GM19240 (cell line): ENCODE measurements around the gene HSPBP1.
"Not testable (repeated sequence)": the region's sequence is repeated elsewhere in the genome, so short reads cannot be mapped to it uniquely, and the experiment has no call there.

Source experiments
- DNase-seq: peaks from one replicate; pipeline ENCODE4 v3.0.0; 2011; ENCODE audit warnings: low spot score; ENCODE audit not compliant: insufficient read length

HSPBP1 gene, protein sequence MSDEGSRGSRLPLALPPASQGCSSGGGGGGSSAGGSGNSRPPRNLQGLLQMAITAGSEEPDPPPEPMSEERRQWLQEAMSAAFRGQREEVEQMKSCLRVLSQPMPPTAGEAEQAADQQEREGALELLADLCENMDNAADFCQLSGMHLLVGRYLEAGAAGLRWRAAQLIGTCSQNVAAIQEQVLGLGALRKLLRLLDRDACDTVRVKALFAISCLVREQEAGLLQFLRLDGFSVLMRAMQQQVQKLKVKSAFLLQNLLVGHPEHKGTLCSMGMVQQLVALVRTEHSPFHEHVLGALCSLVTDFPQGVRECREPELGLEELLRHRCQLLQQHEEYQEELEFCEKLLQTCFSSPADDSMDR

GRCh38 chr19:55279770-55280643 is at the start of gene HSPBP1:
HSPBP1 (minus strand) TSS chr19:55280110; CDS start chr19:55279608, 502 bp downstream.
- peak; percentile 81 for DNase-seq

GRCh38 chr19:55328774-55329318 is 48.9 kb upstream of the HSPBP1 start:
- DNase-seq, result not testable (repeated sequence)

DNA sequence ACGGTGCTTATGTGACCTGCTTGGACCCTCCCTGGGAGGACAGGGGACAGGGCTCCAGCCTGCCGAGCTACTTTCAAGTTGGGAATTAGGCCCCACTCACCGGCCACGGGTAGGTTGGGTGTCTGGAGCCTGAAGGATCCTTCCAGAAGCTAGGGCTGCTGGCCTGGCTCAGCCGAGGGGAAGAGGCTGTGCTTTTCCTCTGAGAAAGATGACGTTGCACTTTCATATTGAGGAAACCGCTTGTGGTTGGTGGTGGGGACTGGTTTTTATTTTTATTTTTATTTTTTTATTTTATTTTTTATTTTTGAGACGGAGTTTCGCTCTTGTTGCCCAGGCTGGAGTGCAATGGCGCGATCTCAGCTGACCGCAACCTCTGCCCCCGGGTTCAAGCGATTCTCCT is 45.3 kb upstream of the HSPBP1 start, which contains the start of gene TMEM150B:
TSS of gene TMEM150B (minus strand) at position 170 of the 400 bp plus-strand sequence. CDS start 4,305 bp downstream, outside the sequence.
- DNase-seq, result no peak

DNA sequence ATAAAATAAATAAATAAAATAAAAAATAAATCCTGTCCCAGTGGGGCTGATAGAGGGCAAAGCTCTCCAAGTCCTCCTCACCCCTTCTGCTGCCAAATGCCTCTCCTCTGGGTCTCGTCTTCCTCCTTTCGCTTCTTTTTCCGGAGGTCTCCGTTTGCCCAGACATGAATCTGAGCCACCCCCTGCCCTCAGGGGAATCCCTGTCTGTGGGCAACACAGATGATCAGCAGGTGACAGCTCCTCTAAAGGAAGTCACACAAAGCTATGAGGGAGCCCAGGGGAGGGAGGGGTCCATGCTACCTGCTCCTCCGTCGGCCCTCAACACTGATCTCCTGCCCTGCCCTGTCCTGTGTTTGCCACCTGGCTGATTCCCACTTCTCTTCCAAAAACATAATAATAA is 44.8 kb upstream of the HSPBP1 start:
- DNase-seq, result no peak

GRCh38 chr19:55322204-55322885 is 42.4 kb upstream of the HSPBP1 start:
- DNase-seq, result no peak

DNA sequence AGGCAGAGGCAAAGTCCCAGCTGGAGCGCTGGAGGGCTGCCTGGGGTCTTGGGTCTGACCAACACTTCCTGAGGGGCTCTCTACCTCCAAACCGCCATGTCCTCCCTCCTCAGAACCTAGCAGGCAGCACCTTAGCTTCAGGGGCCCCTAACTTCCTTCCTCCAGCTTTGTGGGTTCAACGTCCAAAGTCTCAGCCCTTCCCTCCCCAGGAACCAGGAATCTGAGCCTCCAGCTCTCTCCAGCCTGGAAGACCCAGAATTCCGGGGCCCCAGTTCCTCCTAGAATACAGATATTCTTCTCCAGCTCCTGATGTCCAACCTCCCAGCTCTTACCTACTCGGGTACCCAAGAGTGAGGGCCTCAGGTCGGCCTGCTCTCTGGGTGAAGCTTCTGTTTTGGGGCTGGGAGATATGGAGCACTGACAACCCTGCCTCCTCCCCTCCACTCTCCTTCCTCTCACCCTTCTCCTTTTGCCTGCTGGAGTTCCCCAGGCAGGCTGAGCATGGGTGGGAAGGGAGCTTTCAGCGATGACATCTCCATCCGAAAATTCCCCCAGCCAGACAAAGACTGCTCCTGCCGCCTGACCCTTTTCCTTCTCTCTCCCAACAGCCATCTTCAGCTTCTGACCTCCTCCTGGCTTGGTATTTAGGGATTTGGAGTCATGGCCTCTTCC is 41.7 kb upstream of the HSPBP1 start:
- no peak for DNase-seq

DNA sequence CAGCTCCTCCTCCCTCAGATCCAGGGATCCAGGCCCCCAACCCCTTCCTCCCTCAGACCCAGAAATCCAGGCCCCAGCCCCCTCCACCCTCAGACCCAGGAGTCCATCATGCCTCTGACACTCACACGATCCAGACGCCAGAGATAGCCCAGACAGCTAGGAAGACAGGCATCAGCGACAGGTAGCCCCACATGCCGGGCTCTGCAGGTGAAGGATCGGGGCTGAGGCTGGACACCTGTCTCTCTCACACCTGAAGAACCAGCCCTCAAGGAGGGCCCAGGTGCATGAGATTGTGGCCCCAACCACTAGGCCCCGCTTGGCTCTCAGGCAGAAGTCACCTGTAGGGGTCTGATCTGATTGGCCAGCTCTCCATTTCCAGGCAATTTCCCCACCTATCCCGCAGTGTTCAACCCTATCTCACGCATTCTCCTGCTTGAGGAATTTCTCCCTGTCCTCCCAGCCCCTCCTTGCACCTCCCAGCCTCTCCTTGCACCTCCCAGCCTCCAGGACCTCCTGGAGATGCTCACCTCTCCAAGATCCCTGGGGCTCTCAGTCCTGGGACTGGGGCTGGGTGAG is 41.0 kb upstream of the HSPBP1 start:
- no peak for DNase-seq

DNA sequence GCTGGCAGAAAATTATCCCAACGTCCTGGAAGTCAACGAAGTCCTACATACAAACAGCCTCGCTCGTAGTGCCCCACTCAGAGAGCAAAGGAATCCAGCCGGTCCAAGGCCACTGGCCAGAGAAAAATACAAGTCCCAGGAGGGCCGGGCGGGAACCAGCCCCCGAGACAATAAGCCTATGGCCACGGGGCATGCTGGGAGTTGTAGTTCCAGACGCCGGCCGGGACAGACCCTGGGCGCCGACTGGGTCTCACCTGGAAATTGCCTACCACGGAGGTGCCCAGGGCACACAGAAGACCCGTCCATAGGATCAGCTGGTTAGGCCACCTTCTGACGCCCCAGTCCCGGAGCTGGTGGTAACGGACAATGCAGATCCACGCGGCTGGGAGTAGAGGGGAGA is 39.9 kb upstream of the HSPBP1 start:
- DNase-seq, result no peak

DNA sequence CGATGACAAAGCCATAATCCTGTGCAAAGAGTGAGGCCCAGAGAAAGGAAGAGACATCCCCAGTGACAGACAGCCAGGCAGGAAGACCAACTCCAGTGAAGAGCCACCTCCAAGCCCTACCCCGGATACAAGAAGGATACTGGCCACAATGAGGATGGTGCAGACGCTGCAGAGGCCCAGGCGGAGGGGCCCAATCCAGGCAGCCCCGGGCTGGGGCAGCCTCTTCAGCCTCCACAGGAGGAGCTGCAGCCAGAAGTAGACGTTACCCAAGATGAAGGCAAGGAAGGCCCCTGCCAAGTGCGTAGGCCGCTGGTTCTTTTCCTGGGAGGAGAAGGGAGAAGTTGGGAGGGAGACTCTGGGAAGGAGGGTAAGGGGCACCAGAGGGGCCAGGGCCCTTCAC is 36.7 kb upstream of the HSPBP1 start:
- no peak for DNase-seq

GRCh38 chr19:55315956-55316525 is 36.1 kb upstream of the HSPBP1 start:
- no peak for DNase-seq

DNA sequence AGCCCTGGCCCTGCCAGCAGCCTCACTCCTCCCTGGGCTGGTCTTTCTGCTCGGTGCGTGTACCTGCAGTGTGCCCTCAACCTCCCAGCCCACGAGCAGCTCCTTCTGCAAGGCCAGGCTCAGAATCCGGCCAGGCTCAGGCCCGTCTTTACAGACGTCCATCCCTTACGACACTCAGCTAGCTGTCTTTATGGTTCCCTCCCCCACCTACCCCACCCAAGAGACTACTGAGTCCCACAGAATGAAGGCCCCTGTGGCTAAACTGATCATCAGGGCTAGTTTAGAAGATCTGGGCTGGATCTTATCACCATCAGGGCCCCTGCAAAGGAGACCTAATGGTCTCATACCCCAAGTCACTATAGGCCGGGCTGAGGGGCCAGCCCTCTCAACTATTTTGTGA is 34.5 kb upstream of the HSPBP1 start:
- no peak for DNase-seq

- no peak for DNase-seq
Observed at GRCh38 chr19:55312621-55313512, 33.0 kb upstream of the HSPBP1 start.

DNA sequence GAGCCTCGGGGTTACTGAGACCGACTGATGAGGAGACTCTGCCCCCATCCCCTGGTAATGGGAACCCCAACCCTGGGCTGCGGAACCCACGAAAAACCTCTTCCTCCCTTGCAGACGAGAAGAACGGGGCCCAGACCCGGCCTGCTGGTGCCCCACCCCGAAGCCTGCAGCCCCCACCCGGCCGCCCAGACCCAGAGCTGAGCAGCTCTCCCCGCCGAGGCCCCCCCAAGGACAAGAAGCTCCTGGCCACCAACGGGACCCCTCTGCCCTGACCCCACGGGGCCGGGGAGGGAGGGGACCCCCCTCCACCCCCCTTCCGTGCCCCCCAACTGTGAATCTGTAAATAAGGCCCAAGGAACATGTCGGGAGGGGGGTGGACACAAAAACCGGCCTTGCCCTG is 31.9 kb upstream of the HSPBP1 start:
- no peak for DNase-seq

DNA sequence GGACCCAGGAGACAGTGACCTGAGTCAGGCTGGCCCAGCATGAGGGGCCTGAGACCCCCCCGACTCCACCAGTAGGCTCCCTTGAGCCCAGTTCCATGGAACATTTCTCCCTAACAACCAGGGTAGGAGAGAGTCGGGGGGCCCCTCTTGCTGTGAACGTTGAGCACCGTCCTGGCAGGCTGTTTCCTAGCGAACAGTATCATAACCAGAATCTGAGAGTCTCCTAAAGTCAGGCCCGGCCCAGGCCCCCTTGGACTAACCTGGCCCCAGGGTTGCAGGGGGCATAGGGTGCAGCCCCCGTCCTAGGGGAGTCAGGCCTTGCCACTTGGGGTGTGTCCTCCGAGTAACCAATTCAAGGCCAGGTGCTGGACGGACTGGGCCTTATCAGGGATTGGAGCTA is 31.5 kb upstream of the HSPBP1 start:
- DNase-seq, result no peak

DNA sequence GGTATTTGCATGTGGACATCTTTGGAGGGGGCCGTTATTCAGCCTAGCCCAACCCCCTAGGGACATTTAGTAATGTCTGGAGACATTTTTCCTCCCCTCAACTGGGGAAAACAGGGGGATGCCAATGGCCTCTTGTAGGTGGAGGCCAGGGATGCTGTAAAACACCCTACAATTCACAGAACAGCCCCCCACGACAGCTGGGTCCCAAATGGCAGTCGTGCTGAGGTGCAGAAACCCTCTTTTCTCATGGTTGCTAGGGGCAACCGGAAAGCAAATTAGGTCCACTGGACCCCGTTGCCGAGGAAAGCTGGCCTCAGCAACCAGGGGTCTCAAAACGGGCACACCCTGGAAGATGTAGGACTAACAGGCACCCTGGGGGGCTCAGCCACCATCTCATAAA is 30.6 kb upstream of the HSPBP1 start:
- DNase-seq, result no peak

DNA sequence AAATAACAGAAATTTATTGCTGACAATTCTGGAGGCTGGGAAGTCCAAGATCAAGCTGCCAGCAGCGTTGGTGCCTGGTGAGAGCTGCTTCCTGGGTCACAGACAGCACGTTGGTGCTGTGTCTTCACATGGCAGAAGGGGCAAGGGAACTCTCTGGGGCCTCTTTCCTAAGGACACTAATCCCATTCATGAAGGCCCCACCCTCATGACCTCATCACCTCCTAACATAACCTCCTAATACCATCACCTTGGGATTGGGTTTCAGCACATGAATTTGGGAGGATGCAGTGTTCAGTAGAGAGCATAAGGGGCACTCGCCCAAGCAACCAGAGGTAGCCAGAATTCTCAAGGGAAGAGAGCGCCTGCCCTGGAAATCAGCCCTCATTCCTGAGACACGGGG is 29.5 kb upstream of the HSPBP1 start:
- DNase-seq, result no peak

DNA sequence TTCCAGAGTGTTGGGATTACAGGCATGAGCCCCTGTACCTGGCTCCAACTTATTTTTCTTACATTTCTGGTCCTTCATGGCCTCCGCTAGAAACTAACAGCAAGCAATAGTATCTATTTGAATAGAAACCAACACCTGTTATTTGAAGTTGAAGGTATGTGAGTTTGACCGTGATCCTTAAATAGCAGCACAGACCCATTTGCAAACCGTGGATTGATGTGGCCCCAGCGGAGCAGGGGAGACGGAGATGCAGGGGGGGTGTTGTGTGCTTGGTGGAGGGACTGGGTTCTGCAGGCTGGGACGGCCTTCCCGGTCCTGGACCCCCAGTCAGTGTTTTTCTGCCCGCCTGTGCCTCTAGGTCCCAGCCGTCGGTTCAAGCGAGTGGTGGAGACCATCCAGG is 28.4 kb upstream of the HSPBP1 start:
- no peak for DNase-seq

GRCh38 chr19:55306712-55307111 is 26.8 kb upstream of the HSPBP1 start:
- no peak for DNase-seq

DNA sequence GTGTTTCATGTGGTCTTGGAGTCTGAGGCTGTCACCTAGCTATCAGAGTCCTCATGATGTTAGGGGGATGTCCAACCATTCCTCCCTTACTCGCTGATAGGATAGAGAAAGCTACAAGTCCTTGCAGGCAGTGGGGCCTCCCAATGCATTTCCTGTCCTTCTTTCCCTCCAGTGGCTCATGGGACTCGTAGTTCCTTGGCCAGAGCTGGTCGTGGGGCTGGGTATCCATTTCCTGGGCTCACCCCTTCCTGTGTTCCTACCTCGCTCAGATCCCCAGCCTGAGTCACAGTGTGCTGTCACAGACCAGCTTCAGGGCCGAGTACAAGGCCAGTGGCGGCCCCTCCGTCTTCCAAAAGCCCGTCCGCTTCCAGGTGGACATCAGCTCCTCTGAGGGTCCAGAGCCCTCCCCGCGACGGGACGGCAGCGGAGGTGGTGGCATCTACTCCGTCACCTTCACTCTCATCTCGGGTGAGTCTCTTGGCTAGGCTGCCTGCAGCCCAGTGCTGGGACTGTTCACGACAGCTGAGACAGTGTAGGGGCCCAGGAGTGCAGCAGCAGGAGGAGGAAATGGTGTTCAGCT is 26.2 kb upstream of the HSPBP1 start:
- DNase-seq, result no peak
